ENCODE measurements around the gene VSX1. TPM values are rescaled to one million over a fixed set of nuclear protein-coding genes. Genes with fewer than 3 reads are reported as not detected.

VSX1 gene
- total RNA-seq, 1 experiment from 2014 or later: 3.8 TPM

DNA sequence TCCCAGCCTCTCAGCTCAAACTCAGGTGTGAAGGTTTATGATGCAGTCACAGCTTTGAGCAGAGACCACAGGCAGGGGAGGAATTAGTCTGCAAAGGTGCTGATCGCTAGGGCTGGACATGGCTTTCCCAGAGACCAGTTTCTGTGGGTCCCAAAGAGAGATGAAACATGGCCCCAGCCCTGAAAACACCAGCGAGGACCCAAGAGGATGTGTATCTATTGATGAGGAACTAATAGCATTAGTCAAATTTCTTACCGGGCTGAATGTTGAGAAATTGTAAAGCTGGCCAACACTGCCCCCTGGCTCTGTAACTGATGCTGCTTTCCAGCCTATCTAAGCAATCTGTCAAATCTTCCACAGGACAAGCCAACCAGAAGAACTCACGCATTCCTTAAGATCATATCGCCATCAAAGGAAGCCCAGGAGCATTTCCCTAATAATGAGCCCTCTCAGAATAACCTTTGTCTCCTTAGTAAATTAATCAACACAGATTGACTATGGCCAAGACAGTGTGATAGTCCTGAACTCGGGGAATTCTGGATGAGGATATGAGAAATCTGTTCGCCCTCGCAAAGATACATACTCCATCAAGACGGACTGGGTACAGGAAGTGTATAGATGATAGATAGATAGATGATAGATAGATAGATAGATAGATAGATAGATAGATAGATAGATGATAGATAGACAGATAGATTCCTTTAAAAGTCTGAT, 16.2 kb downstream of the VSX1 start:
- DNase-seq (ENCODE audit: low read depth): peak; percentile 73

DNA sequence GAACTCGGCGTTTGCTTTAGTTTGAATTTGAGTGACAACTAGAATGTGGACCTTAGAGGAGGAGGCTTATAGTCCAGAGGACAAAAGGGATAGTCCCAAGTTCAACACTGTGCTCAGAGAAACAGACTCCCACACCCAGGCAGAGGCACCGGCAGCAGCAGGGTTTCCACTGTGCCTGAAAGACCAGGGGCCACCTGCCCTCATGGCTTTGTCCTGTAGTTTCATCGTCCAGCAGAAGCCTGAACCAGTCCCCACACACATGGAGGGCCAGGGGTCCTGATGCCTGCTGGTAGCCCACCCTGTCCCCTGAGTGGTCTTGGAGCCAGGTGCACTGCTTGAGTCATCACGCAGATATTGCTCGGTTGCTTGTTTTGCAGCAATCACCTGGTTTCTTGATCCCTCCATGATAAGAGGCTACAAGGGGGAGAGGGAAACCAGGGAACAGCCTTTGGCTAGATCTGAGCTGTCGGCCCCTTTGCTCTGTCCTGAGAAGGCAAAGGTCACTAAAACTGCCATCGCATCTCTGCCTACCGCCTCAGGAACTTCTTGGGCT, 16.8 kb downstream of the VSX1 start:
- DNase-seq (ENCODE audit: low read depth): no peak

DNA sequence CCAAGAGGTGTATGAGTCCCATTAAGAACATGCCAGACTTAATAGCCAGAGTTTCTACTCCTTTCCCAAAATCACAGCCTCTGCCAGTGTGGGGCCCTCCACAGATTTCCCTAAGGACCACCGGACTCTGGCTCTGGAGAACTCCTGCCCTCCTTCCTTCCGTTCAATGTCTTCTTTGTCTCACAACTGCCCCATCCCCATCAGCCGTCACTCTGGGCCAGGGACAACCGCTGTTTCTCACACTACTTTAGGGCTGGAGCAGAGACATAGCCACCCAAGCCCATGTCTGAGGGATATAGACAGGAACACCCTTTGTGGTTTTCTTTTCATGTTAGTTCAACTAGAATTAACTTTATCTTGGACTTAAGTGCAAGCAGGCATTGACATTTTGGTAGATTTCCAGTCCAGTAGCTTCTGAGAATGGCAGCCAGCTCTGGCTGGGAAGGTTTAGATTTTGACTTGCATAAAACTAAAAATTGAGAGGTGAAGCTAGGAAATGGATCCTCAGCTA, 17.3 kb downstream of the VSX1 start:
- DNase-seq (ENCODE audit: low read depth): no peak

DNA sequence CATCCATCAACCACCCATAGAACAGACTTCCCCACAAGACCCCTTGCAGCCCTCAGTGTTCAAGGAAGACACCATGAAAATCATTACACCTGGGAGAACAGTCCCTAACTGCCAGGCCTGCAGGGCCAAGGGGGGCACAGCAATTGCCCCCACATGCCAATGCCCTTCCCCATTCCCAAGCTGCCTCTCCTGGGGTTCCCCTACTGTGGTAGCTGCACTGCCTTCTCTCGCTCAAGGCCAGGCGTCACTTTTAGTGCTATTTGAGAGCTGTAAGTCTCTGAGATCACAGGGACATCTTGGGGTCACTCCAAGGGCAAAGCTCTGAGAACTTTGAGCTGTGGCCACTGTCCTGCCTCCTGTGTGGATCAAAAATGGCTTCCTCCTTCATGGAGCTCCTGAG, 18.0 kb downstream of the VSX1 start:
- no peak for DNase-seq (ENCODE audit: low read depth)

DNA sequence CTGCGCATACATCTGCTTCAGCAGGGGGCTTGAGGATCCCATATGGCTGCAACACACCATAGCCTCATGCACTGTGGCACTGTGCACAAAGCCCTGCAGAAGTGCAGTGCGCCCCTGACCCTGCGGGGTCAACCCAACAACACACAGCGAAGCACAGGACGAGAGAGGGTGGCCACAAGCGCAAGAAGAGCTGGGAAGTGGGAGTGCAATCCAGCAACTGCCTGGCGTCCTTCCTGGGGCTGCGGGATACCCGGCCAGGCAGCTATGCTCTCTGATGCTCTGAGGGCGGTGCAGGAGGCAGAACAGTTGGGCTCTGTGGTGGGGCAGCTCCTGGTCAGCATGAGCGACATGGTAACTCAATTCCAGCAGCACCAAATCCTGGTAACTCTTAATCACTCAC, 18.4 kb downstream of the VSX1 start:
- no peak for DNase-seq (ENCODE audit: low read depth)

DNA sequence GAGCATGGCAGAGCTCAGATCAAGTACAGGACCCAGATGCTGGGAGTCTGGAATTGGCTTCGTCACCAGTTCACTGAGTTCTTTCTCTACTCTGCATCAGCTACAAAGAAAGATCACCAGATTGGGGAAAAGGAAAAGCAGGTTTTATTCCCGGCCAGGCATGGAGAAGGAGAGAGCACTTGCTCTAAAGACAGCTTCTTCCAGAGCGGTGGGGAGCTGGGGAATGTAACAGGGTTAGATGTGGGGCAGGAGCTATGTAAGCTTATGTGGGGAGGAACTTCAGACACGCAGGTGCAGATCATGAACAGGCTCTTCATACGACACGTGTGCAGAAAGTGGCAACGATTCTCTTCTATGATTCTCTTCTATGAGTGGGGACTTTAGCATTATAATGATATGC, 19.1 kb downstream of the VSX1 start:
- no peak for DNase-seq (ENCODE audit: low read depth)

DNA sequence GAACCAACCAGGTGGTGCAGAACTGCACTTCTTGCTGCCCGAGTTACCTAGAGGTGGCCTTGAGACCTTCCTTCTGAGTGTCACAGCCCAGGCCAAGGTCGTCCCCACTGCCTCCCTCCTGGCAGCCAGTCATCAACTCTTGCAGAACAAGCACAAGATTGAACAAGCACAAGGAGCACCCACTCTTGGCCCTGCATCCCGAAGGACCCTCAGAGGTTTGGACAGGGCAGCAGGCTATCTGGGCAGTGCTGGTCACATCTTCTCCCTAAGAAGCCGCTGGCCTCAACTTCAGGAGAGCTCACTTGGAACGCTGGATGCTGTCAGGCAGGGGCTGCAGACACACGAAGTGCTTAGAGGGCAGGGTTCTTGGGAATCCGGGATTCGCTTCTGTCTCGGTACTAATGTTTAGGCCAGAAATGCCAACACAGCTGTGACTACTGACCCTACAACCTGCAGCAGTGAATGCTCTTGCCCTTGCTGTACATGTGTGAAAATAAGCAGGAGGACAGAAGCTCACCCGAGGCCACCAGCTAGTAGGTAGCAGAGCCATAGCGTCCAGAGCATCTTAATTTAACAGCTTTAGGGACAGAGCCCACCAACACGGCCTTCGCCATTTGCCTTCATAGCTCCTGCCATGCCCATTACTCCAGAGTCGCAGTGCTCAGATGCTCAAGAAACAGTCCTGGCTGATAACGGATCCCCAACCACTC, 20.0 kb downstream of the VSX1 start:
- DNase-seq (ENCODE audit: low read depth): no peak

DNA sequence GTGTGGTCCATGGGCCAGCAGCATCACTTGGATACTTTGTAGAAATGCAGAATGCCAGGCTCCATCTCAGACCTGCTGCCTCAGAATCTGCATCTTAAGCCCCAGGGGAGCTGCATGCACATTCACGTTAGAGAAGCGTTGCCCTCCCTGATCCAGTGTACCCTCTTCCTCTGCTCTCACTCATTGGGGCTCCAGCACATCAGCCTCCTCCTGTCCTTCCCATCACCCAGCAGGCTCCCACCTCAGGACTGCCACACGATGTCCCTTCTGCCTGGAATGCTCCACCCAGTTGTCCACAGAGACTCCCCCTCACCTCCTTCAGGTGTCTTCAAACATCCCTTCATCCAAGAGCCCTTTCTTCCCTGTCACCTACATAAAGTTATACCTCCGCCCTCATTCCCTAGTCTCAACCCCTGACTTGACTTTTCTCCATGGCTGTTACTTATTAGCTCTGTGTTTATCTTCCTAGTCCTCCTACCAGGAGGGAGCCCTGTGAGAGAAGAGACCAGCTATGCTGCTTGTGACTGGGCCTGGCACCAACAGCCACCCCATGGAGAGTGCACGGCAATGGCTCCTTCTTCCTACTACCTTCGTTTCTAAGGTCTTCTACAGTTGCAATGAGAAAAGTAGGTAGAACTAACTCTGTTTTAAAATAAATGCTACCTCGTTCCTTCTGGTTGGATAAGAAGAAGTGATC, 20.7 kb downstream of the VSX1 start:
- no peak for DNase-seq (ENCODE audit: low read depth)

DNA sequence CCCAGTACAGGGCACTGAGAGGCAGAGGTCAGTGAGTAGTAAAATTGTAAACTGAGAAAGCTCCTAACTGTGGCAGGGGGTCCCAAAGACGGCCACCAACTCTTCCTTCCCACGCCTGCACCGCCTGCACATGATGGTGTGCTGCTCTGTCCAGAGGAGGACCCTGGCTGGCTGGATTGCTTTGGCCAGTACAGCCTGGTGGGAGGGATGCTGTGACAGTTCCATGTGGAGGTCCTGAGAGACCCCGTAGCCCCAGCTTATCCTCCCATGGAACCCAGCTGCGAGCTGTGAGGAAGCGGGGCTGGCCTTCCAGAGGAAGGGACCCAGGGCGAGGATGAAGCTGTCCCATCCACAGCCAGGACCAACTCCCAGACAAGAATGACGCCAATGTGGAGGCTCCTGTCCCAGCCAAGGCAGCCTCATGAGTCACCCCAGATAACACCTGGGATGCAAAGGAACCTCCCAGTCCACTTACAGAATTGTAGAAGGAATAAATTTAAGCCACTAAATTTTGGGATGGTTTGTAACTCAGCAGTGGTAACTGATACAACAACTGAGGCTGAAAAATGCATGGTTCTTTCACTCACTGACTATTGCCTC, 22.0 kb downstream of the VSX1 start:
- DNase-seq (ENCODE audit: low read depth): no peak

DNA sequence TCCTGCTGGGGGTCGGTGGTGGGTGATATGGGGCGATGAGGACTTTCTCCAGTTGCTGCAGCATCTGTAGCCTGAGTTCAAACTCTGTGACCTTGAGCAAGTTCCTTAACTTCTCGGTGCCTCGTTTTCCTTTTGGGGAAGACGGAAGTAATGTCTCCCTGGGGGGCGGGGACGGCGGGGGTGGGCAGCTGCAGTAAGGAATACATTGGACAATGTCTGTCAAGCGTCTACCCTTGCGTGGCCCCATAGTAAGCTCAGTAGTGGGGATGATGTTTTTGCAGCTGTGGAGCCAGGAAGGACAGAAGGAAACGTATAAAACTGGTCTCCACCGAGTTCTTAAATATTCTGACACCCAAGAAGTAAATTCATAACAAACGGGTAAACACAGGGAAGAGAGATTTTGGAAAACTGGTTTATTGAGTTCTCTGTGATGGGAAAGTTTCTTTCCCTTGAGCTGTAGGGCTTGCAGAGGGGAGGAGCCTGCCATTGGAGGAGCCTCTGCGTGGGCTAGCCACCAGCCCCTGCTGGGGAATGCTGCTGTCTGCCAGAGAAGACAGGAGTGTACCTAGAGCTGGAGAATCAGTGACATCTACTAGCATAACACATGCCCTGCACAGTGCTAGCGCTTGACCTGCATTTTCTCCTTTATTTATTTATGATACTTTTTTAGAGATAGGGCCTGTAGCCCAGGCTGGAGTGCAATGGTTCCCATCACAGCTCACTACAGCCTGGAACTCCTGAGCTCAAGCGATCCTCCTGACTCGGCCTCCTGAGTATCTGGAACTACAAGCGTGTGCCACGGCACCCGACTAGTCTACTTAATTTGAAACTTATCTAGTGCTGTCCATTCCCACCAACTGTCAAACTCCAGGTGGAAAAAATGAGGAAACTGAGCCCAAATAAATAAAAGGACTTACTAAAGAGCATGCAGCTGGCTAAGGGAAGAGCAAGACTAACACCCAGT, 22.8 kb downstream of the VSX1 start:
- no peak for DNase-seq (ENCODE audit: low read depth)

DNA sequence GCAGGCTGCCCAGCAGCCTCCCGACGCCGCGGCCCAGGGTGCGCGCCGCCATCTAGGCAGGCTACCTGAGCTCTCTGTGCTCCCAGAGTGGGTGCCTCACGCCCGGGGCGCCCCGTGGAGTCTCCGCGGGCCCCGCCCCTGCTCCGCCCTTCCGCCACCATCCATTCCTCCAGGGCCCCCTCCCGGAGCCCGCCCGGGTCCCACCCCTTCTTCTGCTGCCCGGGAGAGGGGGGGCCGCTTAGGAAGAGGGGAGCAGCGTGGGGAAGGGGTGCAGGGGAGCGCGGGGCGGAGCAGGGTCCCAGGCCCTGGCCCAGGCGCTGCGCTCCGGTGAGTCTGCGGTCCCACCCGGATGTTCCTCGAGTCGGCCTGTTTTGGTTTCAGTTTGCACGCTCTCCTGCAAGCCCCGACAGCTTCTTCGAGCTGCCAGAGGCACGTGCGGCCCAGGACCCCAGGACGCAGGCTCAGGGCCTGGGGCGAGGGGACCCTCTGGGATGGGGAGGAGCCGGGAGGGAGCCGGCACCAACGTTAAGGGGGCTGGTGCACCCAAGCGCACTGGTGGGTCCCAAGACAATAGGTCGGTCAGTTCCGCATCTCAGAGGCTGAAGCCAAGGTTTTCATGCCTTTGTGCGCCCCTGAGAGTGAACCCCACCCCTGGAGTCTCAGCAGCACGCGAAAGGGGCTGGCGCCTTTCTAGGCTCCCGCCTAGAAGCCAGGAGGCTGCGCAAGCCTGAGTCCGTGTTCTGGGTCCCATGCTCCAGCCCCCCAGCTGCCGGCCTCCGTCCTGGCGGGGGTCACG, 23.7 kb downstream of the VSX1 start, which contains the start of gene ACSS1:
TSS of gene ACSS1 (minus strand) at position 89 of the 796 bp plus-strand sequence. CDS start at position 52, 37 bp downstream.
- DNase-seq (ENCODE audit: low read depth): peak; percentile 62

DNA sequence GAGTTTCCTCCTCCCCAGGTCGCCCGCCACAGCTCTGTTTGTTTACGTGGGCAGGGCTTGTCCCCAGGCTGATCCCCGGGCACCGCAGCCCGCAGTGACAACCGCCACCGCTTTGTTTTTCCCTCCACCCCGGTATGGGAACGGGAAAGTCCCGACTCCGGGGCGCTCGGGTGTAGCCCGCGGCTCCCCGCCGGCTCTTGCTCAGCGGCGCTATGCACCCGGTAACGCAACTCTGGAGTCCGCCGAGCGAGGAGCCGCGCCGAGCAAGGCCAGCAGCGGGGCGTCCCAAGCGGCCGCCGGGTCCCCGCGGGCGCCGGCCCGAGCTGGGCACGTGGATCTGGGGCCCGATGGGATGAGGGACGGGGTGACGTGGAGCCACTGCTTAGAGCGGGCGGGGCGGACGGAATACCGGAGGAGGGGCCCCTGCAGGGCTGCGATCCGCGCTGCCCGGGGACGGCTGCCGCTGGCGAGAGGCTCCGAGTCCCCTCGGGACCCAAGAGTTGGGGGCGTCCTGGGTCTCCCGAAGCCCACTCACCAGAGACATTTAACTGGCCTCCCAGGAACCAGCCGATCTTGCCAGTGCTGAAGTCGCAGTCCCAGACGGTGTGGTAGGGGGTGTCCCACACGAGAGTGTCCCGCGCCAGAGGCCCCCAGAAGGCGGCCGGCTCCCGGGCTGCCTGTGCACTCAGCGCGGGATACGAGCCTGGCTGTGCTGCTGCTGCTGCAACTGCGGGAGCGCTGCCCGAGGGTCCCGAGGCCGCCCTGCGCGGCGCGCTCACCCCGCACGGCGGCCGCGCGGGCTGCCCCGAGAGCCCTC, 24.5 kb downstream of the VSX1 start:
- peak; percentile 75 for DNase-seq (ENCODE audit: low read depth)

DNA sequence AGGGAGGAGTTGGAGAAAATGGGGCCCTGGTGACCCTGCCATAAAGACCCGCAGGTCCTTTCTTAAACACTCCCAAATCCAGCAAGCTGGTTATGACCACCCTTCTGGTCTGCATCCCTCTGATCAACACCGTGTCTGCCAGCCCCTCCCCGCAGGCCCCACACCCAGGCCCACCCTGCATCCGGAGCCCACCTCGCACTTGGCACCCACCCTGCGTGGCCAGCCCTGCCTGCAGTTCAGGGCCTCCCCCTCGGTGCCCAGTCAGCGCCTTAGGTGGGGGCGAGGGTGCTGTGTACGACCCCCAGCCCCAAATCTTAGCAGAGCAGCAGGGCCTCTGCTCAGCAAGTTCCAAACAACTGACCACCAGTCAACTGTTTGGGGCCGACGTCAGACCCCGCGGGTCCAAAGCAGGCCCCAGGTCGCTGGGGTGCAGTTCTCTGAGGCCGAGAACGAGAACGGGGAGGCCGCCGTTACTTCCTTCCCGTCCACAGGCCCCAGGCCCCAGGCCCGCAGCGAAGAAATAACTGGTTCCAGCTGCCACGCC, 25.2 kb downstream of the VSX1 start:
- no peak for DNase-seq (ENCODE audit: low read depth)

DNA sequence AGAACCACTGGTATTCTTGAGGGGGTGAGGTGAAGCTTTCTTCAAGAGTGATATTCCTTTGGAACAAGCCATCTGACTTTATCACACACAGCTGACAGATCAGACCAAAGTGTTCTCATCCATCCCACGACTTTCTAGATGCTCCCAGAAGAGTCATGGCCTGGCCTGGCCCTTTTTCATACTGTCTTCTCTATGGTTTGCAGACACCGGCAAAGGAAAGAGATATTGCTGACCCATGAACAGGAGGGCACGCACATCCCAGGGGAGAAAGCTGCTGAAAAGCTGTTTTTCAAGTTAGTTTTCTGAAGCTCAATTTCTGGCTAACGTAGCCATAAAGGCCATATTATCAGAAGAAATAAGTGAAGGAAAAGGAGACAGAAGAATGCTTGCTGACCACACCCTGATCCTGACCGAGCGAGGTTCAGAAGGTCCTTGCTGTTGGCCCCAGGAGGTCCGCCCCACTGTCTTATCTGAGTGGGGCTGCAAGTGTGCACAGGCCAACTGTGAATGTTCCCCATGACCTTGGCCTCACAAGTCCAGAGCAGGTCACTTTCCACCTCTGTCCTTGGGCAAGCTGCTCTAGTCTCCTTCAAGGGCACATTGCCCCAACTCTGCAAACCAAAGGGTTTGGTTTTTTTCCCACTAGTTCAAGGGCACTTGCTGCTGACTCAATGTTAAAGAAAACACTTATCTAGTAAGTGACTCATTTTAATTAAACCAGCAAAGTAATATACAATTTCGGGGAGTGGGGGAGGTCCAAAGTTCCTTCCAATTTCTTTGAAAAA, 26.0 kb downstream of the VSX1 start:
- no peak for DNase-seq (ENCODE audit: low read depth)

DNA sequence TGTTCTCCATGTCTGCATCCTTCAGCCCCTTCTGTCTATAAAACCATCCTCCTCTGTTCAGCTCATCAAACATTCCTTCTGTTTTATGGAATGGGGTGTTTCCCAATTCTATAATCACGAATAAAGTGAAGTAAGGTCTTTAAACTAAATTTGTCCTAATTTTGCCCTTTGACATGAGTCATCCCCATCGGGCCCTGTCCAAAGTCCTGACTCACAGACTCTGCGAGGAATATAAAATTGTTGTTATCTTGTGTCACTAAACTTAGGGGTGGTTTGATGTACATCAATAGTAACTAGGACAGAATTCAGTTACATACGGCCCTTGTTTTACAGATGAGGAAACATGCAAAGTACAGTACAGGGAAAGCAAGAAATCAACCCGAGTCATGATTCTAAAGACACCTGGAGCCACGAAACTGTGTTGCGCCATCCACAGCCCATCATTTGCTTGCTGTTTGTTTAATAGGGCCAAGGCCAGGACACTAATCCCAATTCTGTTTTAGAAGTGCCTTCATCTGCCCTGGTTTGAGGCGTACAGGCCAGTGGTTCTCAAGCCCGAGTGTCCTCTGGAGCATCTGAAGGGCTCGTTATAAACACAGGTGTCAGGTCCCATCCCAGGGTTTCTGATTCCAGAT, 26.8 kb downstream of the VSX1 start:
- peak; percentile 42 for DNase-seq (ENCODE audit: low read depth)

DNA sequence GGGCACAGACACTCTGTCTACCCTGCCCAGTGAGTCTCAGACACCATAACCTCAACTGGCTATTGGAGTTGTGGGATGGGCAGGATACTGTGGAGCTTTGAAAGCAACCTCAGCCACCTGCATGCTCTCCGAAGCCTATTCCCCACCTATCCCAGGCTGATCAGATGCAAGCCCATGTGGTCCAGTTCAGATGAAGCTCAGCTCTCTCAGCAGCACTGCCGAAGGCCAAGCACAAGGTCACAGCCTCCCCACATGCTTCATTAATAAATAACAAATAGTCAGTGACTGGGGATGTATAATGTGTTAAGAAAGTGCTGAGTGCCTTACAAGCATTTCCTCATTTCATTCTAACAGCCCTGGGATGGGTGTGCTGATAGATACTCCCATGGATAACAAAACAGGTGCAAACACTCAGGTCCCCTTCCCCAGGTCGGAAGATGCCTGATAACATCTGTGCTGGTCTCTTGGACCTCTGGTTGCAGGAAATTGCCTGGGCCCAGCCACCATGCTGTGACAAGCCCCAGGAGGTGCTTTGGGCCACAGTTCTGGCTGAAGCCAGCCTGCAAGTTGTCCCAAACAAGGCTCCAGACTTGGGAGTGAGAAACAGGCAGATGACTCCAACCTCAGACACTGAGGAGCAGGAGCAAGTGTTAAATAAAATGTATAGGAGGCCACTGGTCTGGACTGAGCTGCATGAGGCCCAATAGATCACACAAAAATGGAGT, 27.7 kb downstream of the VSX1 start:
- DNase-seq (ENCODE audit: low read depth): no peak
